SK-N-SH treated with all-trans-retinoic acid at 6 μM for 48 hours (cell line): ENCODE results near the gene CLHC1.
A peak's percentile ranks its signal among the peaks of the same experiment; 100 is the strongest.

Source experiments
- ATAC-seq: fragments of 200-7000 bp; cut with Tn5 transposase; 3 replicates; pipeline ENCODE4 v1.9.1; 2020; ENCODE audit warnings: mild to moderate bottlenecking, moderate library complexity
- ARNTL ChIP-seq: fragments of 450-650 bp; formaldehyde crosslinking; IDR thresholded peaks from 2 replicates; pipeline ENCODE4 v1.5.0; 2020; ENCODE audit warnings: low read depth, mild to moderate bottlenecking, moderate library complexity, borderline replicate concordance
- CSDC2 ChIP-seq: fragments of 250-450 bp; sonication (Bioruptor Pico); IDR thresholded peaks from 2 replicates; pipeline ENCODE4 v1.5.0; 2020; ENCODE audit warnings: mild to moderate bottlenecking, moderate library complexity
- CSRNP3 ChIP-seq: fragments of 250-450 bp; sonication (Bioruptor Pico); IDR thresholded peaks from 2 replicates; pipeline ENCODE4 v1.5.1; 2021; ENCODE audit warnings: mild to moderate bottlenecking, moderate library complexity
- GLIS3 ChIP-seq: fragments of 250-450 bp; sonication (Bioruptor Pico); IDR thresholded peaks from 2 replicates; pipeline ENCODE4 v1.5.0; 2020; ENCODE audit warnings: mild to moderate bottlenecking, moderate library complexity
- OSR1 ChIP-seq: fragments of 250-450 bp; sonication (Bioruptor Pico); IDR thresholded peaks from 2 replicates; pipeline ENCODE4 v1.8.0; 2022; ENCODE audit warnings: moderate library complexity, mild to moderate bottlenecking, inconsistent platforms
- PATZ1 ChIP-seq: fragments of 250-450 bp; sonication (Bioruptor Pico); IDR thresholded peaks from 2 replicates; pipeline ENCODE4 v1.8.0; 2020; ENCODE audit warnings: mild to moderate bottlenecking, moderate library complexity, borderline replicate concordance
- RARB ChIP-seq: fragments of 250-450 bp; sonication (Bioruptor Pico); IDR thresholded peaks from 2 replicates; pipeline ENCODE4 v1.8.0; 2021; ENCODE audit warnings: mild to moderate bottlenecking, moderate library complexity
- SNAI2 ChIP-seq: fragments of 250-450 bp; sonication (Bioruptor Pico); IDR thresholded peaks from 2 replicates; pipeline ENCODE4 v1.5.0; 2020; ENCODE audit warnings: mild to moderate bottlenecking, moderate library complexity
- TCF4 ChIP-seq: fragments of 250-450 bp; sonication (Bioruptor Pico); IDR thresholded peaks from 2 replicates; pipeline ENCODE4 v1.8.0; 2021; ENCODE audit warnings: mild to moderate bottlenecking, moderate library complexity, borderline replicate concordance
- TOX ChIP-seq: fragments of 250-450 bp; sonication (Bioruptor Pico); IDR thresholded peaks from 2 replicates; pipeline ENCODE4 v1.8.0; 2021; ENCODE audit warnings: mild to moderate bottlenecking, moderate library complexity, borderline replicate concordance
- TSHZ2 ChIP-seq: fragments of 250-450 bp; sonication (Bioruptor Pico); IDR thresholded peaks from 2 replicates; pipeline ENCODE4 v1.5.0; 2020; ENCODE audit warnings: mild to moderate bottlenecking, moderate library complexity
- ZC3H10 ChIP-seq: fragments of 250-450 bp; sonication (Bioruptor Pico); IDR thresholded peaks from 2 replicates; pipeline ENCODE4 v1.5.1; 2021; ENCODE audit warnings: mild to moderate bottlenecking, moderate library complexity
- ZFP3 ChIP-seq: fragments of 250-450 bp; sonication (Bioruptor Pico); IDR thresholded peaks from 2 replicates; pipeline ENCODE4 v1.5.0; 2020; ENCODE audit warnings: mild to moderate bottlenecking, moderate library complexity
- ZFP30 ChIP-seq: fragments of 450-650 bp; formaldehyde crosslinking; IDR thresholded peaks from 2 replicates; pipeline ENCODE4 v1.5.0; 2022; ENCODE audit warnings: mild to moderate bottlenecking, moderate library complexity
- ZNF565 ChIP-seq: fragments of 450-650 bp; formaldehyde crosslinking; conservative IDR thresholded peaks from 2 replicates; pipeline ENCODE4 v1.5.0; 2020; ENCODE audit warnings: low read depth, mild to moderate bottlenecking, moderate library complexity
- ZNF8 ChIP-seq: fragments of 450-650 bp; formaldehyde crosslinking; IDR thresholded peaks from 2 replicates; pipeline ENCODE4 v1.5.0; 2020; ENCODE audit warnings: mild to moderate bottlenecking, moderate library complexity

The CLHC1 gene

GRCh38 chr2:55235724-55236538 is 3.8 kb upstream of the CLHC1 start:
- TF ChIP-seq RARB (CRISPR knock-in tag), result no peak
- no peak for TF ChIP-seq TSHZ2 (CRISPR knock-in tag)
- TF ChIP-seq ZC3H10, result no peak
- TF ChIP-seq GLIS3 (CRISPR knock-in tag), result no peak
- TF ChIP-seq ZFP3, result no peak
- TF ChIP-seq CSDC2 (CRISPR knock-in tag), result no peak
- TF ChIP-seq CSRNP3 (CRISPR knock-in tag), result no peak
- no peak for TF ChIP-seq TOX (CRISPR knock-in tag)
- no peak for TF ChIP-seq ZNF565
- no peak for ATAC-seq

GRCh38 chr2:55233658-55233940 is 1.5 kb upstream of the CLHC1 start:
- TF ChIP-seq TSHZ2 (CRISPR knock-in tag) (no peak), TCF4 (no peak), ZFP30 (CRISPR knock-in tag) (no peak), ARNTL (CRISPR knock-in tag) (no peak)
- no peak for ATAC-seq

- peak; percentile 19 for ATAC-seq
- TF ChIP-seq PATZ1 (CRISPR knock-in tag) (no peak), TSHZ2 (CRISPR knock-in tag) (no peak), ZC3H10 (no peak), ZNF8 (no peak), CSDC2 (CRISPR knock-in tag) (no peak), GLIS3 (CRISPR knock-in tag) (no peak), CSRNP3 (CRISPR knock-in tag) (no peak), SNAI2 (CRISPR knock-in tag) (no peak), OSR1 (CRISPR knock-in tag) (no peak)
Measured at GRCh38 chr2:55232863-55233657, 967 bp upstream of the CLHC1 start.
